NCI-H524 (cell line): ENCODE measurements around the gene KCTD18.

Source experiments
- DNase-seq, 2 experiments: peaks; one replicate each; lab custom pipeline; 2025; lab: John Stamatoyannopoulos, UW

Gene KCTD18

DNA sequence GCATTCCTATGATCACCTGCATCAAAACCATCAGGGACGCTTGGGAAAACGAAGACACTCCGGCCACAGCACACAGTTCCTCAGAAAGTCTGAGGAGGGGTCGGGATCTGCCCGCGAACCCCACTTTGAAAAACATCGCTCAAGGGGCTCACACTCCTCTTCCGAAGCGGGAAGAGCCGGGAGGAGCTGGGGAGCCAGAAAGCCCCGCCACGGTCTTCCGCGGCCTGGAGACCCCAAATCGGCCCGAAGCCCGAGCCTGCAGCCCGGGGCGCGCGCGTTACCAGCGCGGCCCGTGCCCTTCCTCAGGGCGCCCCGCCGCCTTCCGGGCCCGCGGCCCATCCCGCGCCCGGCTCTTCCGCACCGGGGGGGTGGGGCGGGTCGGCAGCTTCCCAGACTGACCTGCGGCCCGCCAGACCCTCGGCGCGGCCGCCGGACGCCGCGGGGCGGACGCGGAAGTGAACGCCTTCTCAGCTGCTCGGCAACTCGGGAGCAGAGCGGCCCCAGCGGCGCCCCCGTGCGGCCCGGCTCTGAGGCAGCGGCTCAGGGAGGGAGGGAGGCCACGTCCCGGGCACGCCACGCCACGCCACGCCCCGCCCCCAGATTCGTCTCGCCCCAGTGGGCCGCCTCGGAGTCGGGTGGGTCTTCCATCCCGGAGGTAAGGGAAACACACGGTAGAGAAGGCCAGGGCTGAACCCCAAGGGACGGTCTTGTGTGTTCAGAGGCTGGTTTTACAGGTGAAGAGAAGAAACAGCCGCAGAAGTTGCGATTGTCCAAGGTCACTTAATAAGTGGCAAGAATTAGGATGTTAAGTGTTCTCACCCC is at the start of gene KCTD18:
TSS of gene KCTD18 (minus strand) at position 457 of the 822 bp plus-strand sequence. CDS start 3,052 bp downstream, outside the sequence.
- peak; percentile 64 to 78 for DNase-seq

DNA sequence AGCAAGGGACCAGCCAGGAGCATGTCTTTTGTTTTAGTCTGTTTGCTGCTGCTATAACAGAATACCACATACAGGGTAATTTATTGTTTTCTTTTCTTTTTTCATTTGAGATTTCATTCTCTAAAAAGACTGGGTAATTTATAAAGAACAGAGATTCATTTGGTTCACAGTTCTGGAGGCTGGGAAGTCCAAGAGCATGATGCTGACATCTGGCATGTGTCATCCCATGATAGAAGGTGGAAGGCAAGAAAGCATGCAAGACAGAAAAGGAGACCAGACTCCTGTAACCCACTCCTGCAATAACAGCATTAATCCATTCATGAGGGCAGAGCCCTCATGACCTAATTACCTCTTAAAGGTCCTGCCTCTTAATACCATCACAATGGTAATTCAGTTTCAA is 30.9 kb upstream of the KCTD18 start:
- no peak for DNase-seq

DNA sequence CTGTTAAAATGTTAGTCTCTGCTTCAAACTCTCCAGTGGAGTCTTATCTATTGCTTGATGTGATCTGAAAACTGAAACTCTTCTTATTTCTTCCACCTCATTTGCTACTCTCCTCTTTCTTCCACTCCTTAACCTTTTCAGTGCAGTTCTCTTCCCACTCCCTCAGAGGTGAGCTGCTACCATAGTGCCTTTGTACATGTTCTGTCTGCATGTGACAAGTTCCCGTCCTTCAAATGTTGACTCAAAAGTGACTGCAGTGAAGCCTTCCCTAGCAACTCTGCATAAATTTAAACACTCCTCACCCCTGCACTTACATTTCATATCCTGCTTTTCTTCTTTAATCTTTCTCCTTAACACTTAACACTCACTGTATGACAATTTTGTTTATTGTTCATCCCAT is 28.3 kb upstream of the KCTD18 start:
- DNase-seq = no peak

DNA sequence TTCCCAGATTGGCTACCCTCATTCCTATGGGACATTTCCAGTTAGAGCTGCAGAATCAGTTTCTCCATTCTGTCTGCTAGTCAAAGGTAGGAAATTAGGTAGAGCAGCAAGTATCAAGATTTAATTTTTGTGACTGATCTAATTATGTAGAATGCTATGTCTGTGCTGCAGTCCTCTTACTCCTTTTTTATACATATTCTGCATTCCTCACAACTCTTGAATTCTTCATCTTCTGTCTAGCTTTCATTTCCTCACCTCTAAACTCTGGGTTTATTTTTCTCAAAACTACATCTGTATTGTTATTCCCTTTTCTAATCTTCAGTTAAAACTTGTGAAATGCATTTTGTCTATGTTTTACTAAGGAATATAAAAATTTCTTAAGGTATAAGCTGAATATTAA is 24.7 kb upstream of the KCTD18 start:
- no peak for DNase-seq

DNA sequence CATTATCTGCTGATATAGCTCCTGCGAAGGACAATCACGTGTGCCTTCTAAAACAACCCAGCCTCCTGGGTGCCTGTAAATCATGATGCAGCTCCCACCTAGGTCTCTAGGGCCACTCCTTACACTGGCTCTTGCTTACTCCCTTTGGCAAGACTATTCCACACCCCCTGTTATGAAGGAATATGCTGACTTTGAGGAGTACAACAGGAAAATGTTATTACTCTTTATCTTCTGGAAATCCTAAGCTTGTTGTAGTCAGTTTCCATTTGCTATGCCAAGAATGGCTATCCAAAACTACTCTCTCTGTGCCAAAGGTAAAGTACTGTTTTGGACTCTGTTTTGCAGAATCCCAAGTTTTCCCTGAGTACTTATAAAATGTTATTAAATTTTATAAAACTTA is 23.9 kb upstream of the KCTD18 start:
- DNase-seq = no peak

DNA sequence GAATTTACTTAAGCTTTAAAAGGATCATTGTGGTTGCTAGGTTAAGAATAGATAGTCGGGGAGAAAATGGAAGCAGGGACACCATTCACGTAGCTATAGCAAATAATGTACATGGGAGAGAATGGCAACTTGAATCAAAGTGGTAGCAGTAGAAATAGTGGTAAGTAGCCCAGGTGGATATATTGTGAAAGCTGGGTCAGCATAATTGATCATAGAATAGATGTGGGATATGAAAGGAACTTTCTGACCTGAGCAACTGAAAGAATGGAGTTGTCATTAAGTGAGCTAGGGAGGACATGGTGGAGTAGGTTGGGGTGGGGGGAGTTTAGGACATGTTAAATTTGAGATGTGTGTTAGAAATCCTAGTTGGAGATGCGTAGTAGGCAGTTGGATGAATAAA is 18.4 kb upstream of the KCTD18 start:
- no peak for DNase-seq

DNA sequence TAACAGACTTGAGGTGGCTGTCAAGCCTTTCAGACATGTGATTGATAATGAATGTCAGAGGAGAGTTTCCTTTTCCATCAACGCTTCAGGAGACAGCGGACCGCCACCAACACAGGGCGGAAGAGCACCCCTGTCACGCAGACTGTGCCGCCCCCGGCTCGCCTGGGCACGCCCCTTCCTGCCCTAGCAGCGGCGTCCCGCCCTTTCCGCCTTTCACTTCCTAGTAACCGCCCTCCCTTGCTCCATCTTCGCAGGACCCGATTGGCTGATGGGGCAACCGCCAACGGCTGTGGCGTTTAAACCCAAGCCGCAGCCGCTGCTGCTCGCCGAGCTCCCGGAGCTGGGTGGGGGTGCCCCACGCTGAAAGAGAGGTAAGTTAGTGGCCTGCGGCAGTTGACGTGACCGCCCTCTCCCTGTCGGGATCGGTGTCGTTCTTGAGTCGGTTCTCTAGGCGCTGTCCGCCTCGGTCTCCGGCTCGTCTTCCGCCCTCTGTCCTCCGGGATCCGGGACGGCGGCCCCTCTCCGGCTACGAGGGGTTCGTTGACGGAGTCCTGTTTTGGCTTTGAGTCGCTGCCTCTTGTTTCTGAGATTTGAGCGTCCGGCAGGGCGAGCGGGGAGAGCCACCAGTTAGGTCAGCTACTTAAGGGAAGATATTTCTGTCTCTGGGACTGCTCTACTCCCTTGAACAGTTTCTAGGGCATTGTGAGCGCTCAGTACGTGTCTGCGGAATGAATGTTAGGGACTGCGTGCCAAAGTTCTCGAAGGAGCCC is 16.2 kb upstream of the KCTD18 start, which contains the start of gene SGO2:
TSS of gene SGO2 (plus strand) at position 326 of the 770 bp plus-strand sequence. CDS start 6,769 bp downstream, outside the sequence.
- peak; percentile 89 to 91 for DNase-seq

DNA sequence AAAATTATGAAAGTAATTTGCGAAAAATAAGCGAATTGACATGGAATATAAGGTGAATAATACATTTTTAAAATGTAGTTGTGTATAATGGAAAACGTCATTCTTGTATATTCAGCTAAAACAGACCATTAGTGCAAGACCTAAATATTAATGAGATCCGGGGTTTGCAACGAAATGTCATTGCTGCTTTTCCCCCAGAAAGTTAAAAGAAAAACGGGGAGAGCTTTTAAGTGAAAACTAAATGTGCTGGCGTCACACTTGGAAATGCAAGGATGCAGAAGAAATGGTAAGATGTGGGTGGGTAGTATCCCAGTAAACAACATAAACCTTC is 15.6 kb upstream of the KCTD18 start:
- no peak for DNase-seq

DNA sequence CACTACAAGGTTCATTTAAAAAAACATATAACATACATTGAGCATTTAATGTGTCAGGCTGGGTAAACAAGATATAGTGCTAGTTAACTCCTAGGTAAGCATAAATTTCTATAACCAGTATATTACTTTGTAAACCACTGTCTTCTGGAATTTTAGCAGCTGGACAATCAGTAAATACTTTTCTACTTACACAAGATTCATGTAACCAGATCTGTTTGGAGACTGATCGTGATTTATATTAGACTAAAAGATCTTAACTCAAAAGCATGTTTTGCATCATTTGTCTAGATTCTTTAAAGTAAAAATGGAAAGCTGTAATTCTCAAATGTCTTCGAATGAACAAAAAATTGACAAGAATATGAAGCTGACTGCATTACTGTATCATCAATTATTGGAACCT is 15.2 kb upstream of the KCTD18 start:
- DNase-seq = no peak

DNA sequence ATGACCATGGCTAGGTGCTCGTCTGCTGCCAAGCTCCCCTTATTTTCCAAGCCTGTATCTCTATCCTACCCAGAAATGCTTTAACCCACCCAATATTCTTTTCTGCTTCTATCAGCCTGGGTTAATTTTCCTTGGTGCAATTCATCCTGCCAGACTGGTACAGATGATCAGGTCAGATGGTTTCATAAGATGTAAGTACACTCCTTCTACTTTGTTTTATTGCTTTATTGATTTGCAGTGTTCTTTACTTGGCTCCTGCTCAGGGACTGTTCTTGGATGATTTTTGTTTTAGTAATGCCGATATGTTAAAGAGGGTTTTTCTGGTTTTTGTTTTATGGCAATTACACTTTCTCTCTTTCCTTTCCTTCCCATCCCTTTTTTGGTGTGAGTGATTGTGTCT is 13.7 kb upstream of the KCTD18 start:
- DNase-seq = no peak

DNA sequence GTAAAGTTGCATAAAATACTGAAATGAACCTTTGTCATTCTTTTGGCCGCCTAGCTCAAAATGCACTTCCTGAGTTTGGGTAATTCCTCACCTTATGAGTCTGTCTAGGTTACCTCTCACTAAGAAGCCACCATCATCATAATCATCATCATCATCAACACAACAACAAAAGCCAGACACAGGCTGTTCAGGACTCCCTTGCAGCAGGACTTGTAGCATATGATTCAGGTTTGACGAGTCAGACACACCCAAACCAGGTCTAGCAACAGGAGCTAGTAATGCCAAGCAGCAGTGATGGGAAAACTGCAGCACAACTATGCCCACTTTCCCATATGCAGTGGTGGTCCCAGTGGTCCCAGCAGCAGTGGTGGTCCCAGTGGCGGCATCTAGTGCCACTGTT is 13.3 kb upstream of the KCTD18 start:
- no peak for DNase-seq

DNA sequence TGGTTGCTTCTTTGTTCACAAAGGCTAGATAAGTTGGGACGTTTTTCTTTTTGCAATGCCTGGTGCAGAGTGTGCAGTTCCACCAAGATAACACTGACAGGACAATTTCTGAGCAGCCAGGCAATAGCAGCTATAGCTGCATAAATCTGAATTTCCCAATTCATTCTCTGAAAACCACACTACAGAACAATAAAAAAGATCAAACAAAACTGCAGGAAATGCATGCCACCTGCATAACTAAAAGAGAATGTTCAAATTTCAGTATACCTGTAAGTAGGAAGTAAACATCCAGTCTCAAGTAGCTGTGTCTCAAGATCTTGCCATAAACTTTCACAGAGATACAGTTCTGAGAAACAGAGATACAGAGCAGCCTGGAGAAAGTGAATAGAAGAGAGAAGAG is 5.3 kb upstream of the KCTD18 start:
- no peak for DNase-seq

DNA sequence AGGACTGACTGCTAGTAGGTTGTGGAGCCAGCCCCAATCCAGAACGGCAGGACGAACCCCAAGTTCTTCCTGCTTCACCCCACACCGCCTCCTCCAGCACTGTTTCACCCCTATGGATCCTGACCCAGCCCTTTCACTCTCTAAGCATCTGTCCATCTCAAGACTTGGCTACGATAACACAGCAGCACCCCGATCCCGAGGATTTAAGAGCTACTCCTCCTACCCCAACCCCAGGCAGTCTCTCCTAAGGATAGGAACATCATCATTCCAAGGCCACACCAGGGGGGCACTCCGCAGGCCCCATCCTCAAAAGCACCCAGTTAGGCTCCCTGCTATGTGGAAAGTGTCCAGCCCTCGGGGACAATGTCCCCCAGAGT is 645 bp downstream of the KCTD18 start:
- peak in 1 of 2 experiments; percentile 6 for DNase-seq

DNA sequence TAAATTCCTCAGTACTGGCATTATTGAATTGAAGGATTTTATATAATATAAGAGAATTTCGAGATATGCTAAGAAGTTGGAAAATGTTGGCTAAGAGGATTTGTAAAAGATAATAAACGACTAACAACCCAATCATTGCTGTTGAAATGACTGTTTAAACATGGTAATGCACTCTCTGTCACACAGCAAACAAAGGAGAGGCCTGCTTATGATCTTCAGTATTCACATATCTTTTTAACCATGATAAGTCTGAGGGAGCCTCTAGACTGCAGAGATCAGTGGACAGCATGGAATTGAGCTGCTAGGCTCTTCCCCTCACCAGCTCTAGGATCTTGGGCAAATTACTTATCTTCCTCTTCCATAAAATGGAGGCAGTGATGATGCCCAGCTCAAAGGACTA is 2.7 kb downstream of the KCTD18 start:
- no peak for DNase-seq

DNA sequence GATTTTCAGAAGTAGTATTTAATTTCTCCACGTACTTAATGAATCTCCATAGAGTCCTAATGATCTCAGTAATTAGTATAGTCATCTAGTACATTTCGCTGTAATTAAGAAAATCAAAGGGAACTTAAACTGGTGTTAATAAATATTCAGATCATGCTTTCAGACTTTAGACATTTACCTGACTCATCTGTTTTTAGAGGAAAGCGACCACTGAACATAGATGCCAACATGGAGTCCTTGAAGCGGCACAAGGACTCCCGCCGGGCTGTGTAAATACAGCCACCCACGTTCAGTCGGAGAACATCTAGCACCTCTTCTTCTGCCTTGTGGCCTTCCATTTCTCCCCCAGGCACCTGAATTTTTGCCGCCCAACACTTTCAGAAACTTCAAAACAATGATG is 3.2 kb downstream of the KCTD18 start:
- DNase-seq = no peak

DNA sequence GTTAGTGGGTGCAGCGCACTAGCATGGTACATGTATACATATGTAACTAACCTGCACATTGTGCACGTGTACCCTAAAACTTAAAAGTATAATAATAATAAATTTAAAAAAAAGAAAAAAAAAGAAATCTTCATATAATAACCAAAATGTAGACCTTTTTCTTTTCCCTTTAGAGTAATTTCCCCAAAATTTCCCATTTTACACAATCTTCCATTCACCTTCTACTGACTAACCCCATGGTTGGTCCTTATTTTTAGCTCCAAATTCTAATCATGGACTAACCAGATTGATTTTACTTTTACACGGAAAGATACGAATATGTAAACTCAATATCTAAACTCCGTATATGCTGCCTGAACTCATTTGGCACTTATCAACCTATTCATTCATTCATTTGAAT is 7.7 kb downstream of the KCTD18 start:
- DNase-seq = no peak

DNA sequence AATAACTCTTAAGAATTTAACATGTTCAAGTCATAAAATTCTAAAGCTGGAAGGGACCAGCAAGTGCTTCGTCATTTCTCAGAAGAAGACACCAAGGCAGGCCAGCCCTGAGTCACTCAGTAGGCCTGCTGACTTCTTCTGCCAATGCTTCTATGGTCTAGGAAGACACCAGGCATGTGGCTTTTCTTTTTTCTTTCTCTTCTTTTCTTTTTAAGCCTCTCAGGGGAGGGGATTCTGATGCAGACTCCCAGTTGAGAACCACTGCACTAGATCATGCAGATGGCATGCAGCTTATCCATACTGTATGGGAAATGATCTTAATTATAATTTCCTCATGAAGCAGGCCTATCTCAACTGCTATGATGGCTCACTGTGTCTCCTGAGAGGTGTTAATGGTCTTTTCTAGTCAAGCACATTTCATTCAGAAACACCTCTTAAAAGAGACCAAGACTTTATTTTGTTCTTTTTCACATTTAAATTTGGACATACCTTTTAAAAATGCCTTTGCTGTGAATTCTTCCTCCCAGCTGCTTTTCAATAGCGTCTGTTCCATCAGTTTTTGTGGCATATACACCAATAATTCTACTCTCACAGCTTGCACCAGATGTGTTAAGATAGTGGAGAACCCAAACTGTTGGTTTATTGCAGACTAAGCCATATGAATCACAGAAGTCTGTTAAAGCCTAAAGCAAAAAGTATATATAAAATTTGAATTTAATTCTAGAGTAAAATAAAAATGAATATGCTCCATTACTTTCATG is 11.3 kb downstream of the KCTD18 start:
- DNase-seq = no peak

DNA sequence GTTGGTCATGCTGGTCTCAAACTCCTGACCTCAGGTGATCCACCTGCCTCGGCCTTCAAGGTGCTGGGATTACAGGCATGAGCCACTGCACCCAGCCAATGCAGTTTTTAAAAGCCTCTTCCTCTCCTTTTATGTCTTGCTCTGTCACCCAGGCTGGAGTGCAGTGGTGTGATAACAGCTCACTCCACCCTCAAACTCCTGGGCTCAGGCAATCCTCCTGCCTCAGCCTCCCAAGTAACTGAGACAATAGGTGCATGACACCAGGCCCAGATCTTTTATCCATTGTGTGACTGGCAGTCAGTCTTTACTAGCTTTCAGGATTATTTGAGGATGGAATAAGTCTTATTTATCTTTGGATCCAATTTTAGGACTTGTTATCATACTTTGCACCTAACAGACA is 13.2 kb downstream of the KCTD18 start:
- no peak for DNase-seq

DNA sequence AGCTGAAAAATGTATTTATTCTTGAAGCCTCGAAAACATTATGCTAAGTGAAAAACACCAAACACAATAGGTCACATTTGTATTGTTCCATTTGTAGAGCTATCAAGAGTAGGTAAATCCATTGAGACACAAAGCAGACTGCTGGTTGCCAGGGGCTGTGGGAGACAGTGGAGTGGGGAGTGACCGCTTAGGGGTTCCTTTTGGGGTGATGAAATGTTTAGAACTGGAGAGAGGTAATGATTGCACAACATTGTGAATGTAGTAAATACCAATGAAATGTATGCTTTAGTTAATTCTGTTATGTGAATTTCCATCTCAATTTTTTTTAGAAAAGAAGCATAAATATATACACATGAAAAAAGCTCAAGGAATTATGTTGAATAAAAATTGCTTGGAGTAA is 15.8 kb downstream of the KCTD18 start:
- no peak for DNase-seq

DNA sequence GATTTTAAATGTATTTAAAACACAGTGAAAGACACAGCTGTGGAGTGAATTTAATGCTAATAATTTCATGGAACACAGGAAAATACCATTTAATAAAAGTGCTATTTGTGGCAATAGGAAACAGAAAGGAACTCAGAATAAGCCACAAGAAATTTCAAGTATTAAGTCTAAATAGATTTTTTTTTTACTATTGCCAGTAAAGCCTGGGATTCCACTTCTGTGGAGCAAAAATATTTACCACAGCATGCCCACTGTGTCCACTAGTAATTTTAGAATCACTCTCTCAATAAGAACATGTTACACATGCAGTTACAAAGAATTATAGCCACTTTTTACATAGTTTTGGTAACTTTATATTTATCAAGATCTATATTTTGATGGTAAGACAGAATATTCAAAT is 17.2 kb downstream of the KCTD18 start:
- no peak for DNase-seq

DNA sequence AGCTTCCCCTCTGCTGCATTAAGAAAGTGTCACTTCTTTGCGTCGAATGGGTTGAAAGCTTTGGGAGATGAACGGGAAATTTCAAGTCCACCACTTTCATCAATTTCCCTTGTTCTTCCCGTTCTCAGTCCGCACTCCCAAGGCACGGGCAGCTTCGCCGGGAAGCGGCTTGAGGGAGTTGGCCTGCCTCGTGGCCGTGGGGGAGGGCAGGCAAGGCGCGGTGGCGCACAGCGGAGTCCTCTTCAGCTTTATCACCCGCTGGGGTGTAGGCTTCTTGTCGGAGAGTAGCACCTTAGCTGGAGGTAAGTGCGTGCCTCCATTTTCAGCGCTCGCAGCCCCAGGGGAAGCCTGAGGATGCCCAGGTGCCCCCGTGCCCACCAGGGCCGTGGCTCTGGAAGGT is 19.9 kb downstream of the KCTD18 start:
- no peak for DNase-seq

DNA sequence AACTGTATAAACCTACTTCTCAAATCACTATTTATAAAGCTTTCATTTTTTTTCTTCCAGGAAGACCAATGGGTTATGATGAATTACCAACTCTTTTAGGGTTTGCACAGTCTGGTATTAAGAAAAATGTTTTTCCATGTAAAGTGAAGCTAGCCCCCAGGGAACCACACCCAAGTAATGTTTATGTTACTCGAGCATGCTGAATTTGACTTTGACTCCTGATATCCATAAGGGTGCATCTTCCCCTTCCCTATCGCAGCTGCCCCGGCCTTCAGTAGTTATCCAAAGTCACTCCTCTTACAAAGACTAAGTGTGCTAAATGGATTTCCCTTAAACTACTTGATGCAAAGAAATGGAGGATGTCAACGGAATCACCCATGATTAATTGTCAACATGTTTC is 21.7 kb downstream of the KCTD18 start:
- DNase-seq = no peak

DNA sequence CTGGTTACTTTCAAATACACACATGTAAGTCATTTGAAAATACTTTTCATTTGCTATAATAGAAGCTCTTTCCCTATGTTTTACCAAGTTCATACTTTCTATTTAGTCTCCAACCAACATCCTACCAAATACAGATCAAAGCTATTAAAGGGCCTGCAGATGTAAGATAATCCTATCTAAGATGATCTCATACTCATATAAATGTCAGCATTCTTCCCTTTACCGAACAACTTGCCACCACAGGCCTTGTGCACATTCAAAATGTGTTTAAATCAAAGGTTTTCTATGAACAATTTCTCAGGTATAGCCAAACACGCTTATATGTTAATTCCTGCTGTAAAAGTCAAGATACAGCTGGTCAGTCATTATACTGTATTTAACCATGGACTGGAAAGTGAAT is 23.3 kb downstream of the KCTD18 start:
- no peak for DNase-seq
